Caco-2 (cell line): Measurements from ENCODE around the gene PPM1A. TPM values are rescaled to one million over a fixed set of nuclear protein-coding genes. Genes with fewer than 3 reads are reported as not detected.

ENCODE experiments used
- BruUV-seq: library from RNA; stranded (reverse); fragments of 400-500 nt; replicated peaks from 2 replicates; lab custom pipeline; 2021; lab: Mats Ljungman, UMichigan
- CTCF ChIA-PET: fragments of 300-600 bp; sonication (Branson Sonifier 250); formaldehyde crosslinking; loops from one replicate; lab custom pipeline; 2022; ENCODE audit warnings: antibody characterized with exemption; lab: Charles Lee
- POLR2A ChIA-PET: fragments of 300-600 bp; sonication (Branson Sonifier 250); formaldehyde crosslinking; loops from one replicate; lab custom pipeline; 2022; ENCODE audit warnings: antibody characterized with exemption; lab: Charles Lee
- DNase-seq, 2 experiments: peaks; one replicate each; pipeline versions ENCODE4 v3.0.0 to v3.0.0-alpha.2; 2020 to 2022
- H3K27me3 ChIP-seq: replicated peaks from 2 replicates; pipeline ENCODE4 v1.6.0; 2011; ENCODE audit warnings: low read length; ENCODE audit not compliant: control insufficient read depth, insufficient read depth
- H3K36me3 ChIP-seq: 2 replicates; pipeline ENCODE4 v1.5.1; 2011; ENCODE audit warnings: low read length; ENCODE audit not compliant: control insufficient read depth, insufficient read depth
- H3K4me1 ChIP-seq: fragments of 250-450 bp; sonication (Bioruptor Pico); 2 replicates; pipeline ENCODE4 v1.5.1; 2020; ENCODE audit warnings: mild to moderate bottlenecking
- H3K4me3 ChIP-seq: 2 replicates; pipeline ENCODE4 v1.5.1; 2011; ENCODE audit warnings: low read depth, mild to moderate bottlenecking, control low read depth, low read length
- H3K9me3 ChIP-seq: fragments of 250-450 bp; sonication (Bioruptor Pico); 2 replicates; pipeline ENCODE4 v1.5.1; 2020; ENCODE audit warnings: mild to moderate bottlenecking, moderate library complexity
- H3K27ac Mint-ChIP-seq: one replicate; pipeline ENCODE4 v1.8.0; 2022; ENCODE audit warnings: mixed read lengths; ENCODE audit not compliant: unreplicated experiment
- H3K27me3 Mint-ChIP-seq: one replicate; pipeline ENCODE4 v1.8.0; 2022; ENCODE audit warnings: mixed read lengths; ENCODE audit not compliant: insufficient read depth, unreplicated experiment
- H3K36me3 Mint-ChIP-seq: one replicate; pipeline ENCODE4 v1.8.0; 2022; ENCODE audit warnings: mild to moderate bottlenecking, mixed read lengths; ENCODE audit not compliant: insufficient read depth, unreplicated experiment
- H3K4me1 Mint-ChIP-seq: one replicate; pipeline ENCODE4 v1.8.0; 2022; ENCODE audit warnings: low read depth, mixed read lengths; ENCODE audit not compliant: unreplicated experiment
- H3K4me3 Mint-ChIP-seq: one replicate; pipeline ENCODE4 v1.8.0; 2022; ENCODE audit warnings: mild to moderate bottlenecking, moderate library complexity, mixed read lengths; ENCODE audit not compliant: unreplicated experiment
- H3K9me3 Mint-ChIP-seq: one replicate; pipeline ENCODE4 v1.8.0; 2022; ENCODE audit warnings: mixed read lengths; ENCODE audit not compliant: unreplicated experiment
- intact Hi-C: fragments of 100-400 bp; cut with micrococcal nuclease; formaldehyde crosslinking; loops from one replicate; pipeline ENCODE4 v1.10.0; 2022; ENCODE audit not compliant: unreplicated experiment
- total RNA-seq: library from RNA; stranded (reverse); gene quantifications from 2 replicates; pipeline ENCODE4 v1.2.3, GENCODE V29; 2022
- TF ChIP-seq, protein P1 (sequence below), 2 experiments: fragments of 200-600 bp in 1 of 2; IDR thresholded peaks; 1 replicate in 1 of 2; 2 replicates in 1 of 2; pipeline versions ENCODE4 v1.5.1 to v1.8.0; 2011 to 2022; ENCODE audit warnings: antibody characterized with exemption in 1 of 2, control low read depth in 1 of 2, inconsistent platforms in 1 of 2, low read depth in 1 of 2, low read length in 1 of 2, mild to moderate bottlenecking in 1 of 2, moderate library complexity in 1 of 2; ENCODE audit not compliant: insufficient read depth in 1 of 2, severe bottlenecking in 1 of 2, unreplicated experiment in 1 of 2

Gene PPM1A
- total RNA-seq, 1 experiment from 2014 or later, result 35.6 TPM

DNA sequence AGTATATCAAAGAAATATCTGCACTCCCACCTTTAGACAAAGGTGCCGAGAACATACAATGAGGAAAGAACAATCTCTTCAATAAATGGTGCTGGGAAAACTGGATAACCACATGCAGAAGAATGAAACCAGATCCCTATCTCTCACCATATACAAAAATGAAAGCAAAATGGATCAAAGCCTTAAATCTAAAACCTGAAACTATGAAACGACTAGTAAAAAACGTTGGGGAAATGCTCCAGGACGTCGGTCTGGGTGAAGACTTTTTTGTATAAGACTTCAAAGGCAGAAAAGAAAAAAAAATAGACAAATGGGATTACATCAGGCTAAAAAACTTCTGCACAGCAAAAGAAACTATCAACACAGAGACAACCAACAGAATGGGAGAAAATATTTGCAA is 83.8 kb downstream of the PPM1A start:
- ChIA-PET CTCF (interaction anchor here (0.7 to 1.4 kb wide), 2 partner anchors 41 to 84 kb away, joined by 4 to 6 read pairs; partner anchors contain the start of gene PPM1A), POLR2A (no interaction called here)
- BruUV-seq, result no TSS peak
- TF ChIP-seq, protein P1, sequence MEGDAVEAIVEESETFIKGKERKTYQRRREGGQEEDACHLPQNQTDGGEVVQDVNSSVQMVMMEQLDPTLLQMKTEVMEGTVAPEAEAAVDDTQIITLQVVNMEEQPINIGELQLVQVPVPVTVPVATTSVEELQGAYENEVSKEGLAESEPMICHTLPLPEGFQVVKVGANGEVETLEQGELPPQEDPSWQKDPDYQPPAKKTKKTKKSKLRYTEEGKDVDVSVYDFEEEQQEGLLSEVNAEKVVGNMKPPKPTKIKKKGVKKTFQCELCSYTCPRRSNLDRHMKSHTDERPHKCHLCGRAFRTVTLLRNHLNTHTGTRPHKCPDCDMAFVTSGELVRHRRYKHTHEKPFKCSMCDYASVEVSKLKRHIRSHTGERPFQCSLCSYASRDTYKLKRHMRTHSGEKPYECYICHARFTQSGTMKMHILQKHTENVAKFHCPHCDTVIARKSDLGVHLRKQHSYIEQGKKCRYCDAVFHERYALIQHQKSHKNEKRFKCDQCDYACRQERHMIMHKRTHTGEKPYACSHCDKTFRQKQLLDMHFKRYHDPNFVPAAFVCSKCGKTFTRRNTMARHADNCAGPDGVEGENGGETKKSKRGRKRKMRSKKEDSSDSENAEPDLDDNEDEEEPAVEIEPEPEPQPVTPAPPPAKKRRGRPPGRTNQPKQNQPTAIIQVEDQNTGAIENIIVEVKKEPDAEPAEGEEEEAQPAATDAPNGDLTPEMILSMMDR (IDR thresholded peaks at IDR 0.05; ENCODE audit: insufficient read depth in 1 of 2, low read depth in 1 of 2, low read length in 1 of 2, severe bottlenecking in 1 of 2, unreplicated experiment in 1 of 2), result no peak
- DNase-seq, result no peak
- peaks cover 7% of the 10 kb centered on the region for H3K27me3 Mint-ChIP-seq
- H3K27me3 ChIP-seq, result no peaks in the 10 kb centered on the region
- no peak overlapping the region for H3K4me3 Mint-ChIP-seq
- no peak overlapping the region for H3K27ac Mint-ChIP-seq
- no peaks in the 10 kb centered on the region for H3K36me3 ChIP-seq
- no peaks in the 10 kb centered on the region for H3K4me1 ChIP-seq
- H3K4me3 ChIP-seq, result no peak overlapping the region
- H3K9me3 ChIP-seq, result no peaks in the 10 kb centered on the region
- H3K36me3 Mint-ChIP-seq, result peaks cover 10% of the 10 kb centered on the region
- H3K9me3 Mint-ChIP-seq, result no peaks in the 10 kb centered on the region
- no peaks in the 10 kb centered on the region for H3K4me1 Mint-ChIP-seq
- intact Hi-C loops, result loop anchor here (5.0 kb wide), 2 partner anchors 86 to 154 kb away; partner anchors contain the start of genes C14orf39 and PPM1A

DNA sequence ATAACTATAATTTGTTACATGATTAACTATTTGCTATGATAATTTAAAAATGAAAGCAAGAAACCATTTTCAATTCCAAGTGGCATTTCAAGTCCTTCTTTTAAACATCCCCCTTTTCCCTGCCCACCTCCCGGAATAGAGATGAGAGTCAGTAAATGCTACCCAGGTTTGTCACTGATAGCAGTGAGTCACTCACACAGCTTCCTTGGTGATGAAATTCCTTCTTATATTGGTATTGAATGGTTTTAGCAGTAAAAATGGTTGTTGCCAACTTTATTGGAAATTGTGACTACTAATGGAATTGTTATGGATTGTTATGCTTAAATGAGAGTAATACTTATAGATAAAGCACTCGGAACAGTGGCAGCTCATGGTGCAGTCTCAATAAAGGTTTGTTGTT is 90.5 kb downstream of the PPM1A start:
- no peaks in the 10 kb centered on the region for H3K36me3 ChIP-seq
- TF ChIP-seq, protein P1 (IDR thresholded peaks at IDR 0.05; ENCODE audit: insufficient read depth in 1 of 2, low read depth in 1 of 2, low read length in 1 of 2, severe bottlenecking in 1 of 2, unreplicated experiment in 1 of 2), result no peak
- no peaks in the 10 kb centered on the region for H3K4me1 ChIP-seq
- no peak overlapping the region for H3K4me3 ChIP-seq
- H3K9me3 ChIP-seq, result no peaks in the 10 kb centered on the region
- intact Hi-C loops, result no loop called here
- H3K9me3 Mint-ChIP-seq, result no peaks in the 10 kb centered on the region
- no TSS peak for BruUV-seq
- POLR2A ChIA-PET, result no interaction called here
- H3K4me3 Mint-ChIP-seq, result no peak overlapping the region
- H3K36me3 Mint-ChIP-seq, result no peaks in the 10 kb centered on the region
- CTCF ChIA-PET, result no interaction called here
- no peak for DNase-seq
- H3K27me3 Mint-ChIP-seq, result peaks cover 14% of the 10 kb centered on the region
- no peaks in the 10 kb centered on the region for H3K4me1 Mint-ChIP-seq
- no peak overlapping the region for H3K27ac Mint-ChIP-seq
- no peaks in the 10 kb centered on the region for H3K27me3 ChIP-seq

DNA sequence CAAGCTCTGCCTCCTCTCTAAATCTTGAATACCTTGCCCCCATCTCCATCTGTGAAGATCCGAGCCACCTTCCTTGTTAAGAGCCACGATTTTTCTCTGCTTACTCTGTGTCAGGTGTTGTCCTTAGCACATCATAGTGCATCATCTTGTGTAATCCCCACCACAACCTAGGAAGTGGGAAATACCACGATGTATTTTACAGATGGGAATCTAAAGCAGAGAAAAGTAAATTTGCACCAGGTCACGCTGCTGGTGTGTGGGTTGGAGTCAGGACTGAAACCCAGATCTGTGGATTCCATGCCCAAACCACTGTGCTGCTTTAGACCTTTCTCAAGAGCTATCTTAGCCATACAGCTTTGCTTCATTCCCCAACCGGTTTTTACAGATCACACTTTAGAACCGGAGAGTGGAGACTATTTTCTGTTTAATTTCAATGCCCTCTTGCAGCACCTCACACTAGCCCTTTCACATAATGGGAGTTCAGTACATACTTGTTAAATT is 94.6 kb downstream of the PPM1A start:
- TF ChIP-seq, protein P1 (IDR thresholded peaks at IDR 0.05; ENCODE audit: insufficient read depth in 1 of 2, low read depth in 1 of 2, low read length in 1 of 2, severe bottlenecking in 1 of 2, unreplicated experiment in 1 of 2), result no peak
- H3K36me3 Mint-ChIP-seq, result no peaks in the 10 kb centered on the region
- ChIA-PET POLR2A (no interaction called here), CTCF (no interaction called here)
- no peaks in the 10 kb centered on the region for H3K4me1 Mint-ChIP-seq
- no peak overlapping the region for H3K4me3 Mint-ChIP-seq
- H3K27ac Mint-ChIP-seq, result no peak overlapping the region
- no peak for DNase-seq
- Histone ChIP-seq H3K36me3 (no peaks in the 10 kb centered on the region), H3K27me3 (no peaks in the 10 kb centered on the region), H3K4me1 (no peaks in the 10 kb centered on the region), H3K9me3 (no peaks in the 10 kb centered on the region), H3K4me3 (no peak overlapping the region)
- H3K9me3 Mint-ChIP-seq, result no peaks in the 10 kb centered on the region
- intact Hi-C loops, result loop anchor here (10.0 kb wide), 1 partner anchor 911 kb away; no protein-coding TSS in a partner anchor
- peaks cover 12% of the 10 kb centered on the region for H3K27me3 Mint-ChIP-seq
- BruUV-seq, result no TSS peak
